ENCODE results near the gene GUCY2D. TPM values are rescaled to one million over a fixed set of nuclear protein-coding genes. Genes with fewer than 3 reads are reported as not detected.
A peak's percentile ranks its signal among the peaks of the same experiment; 100 is the strongest.

Gene GUCY2D
- total RNA-seq, 1 donor: not detected

GRCh38 chr17:8003594-8004181 is 1.3 kb downstream of the GUCY2D start:
- DNase-seq (ENCODE audit: low read depth): no peak
- no peak for TF ChIP-seq CTCF (IDR thresholded peaks at IDR 0.05; ENCODE audit: insufficient read depth, low read length)
- no peak overlapping the region for H3K4me3 ChIP-seq (ENCODE audit: low read depth, low read length)

- H3K4me3 ChIP-seq (ENCODE audit: low read depth, low read length): no peak overlapping the region
- peak; percentile 57 for DNase-seq (ENCODE audit: low read depth)
- no peak for TF ChIP-seq CTCF (IDR thresholded peaks at IDR 0.05; ENCODE audit: insufficient read depth, low read length)
Measured at GRCh38 chr17:8004899-8005298, 2.5 kb downstream of the GUCY2D start.

- no peak for DNase-seq (ENCODE audit: low read depth)
- H3K4me3 ChIP-seq (ENCODE audit: low read depth, low read length): no peak overlapping the region
- TF ChIP-seq CTCF (IDR thresholded peaks at IDR 0.05; ENCODE audit: insufficient read depth, low read length): no peak
Measured at GRCh38 chr17:8005357-8005756, 2.9 kb downstream of the GUCY2D start.

GRCh38 chr17:8005967-8006730 is 3.7 kb downstream of the GUCY2D start:
- no peak overlapping the region for H3K4me3 ChIP-seq (ENCODE audit: low read depth, low read length)
- no peak for TF ChIP-seq CTCF (IDR thresholded peaks at IDR 0.05; ENCODE audit: insufficient read depth, low read length)
- no peak for DNase-seq (ENCODE audit: low read depth)

GRCh38 chr17:8006836-8007680 is 4.6 kb downstream of the GUCY2D start:
- H3K4me3 ChIP-seq (ENCODE audit: low read depth, low read length): no peak overlapping the region
- TF ChIP-seq CTCF (IDR thresholded peaks at IDR 0.05; ENCODE audit: insufficient read depth, low read length): no peak
- DNase-seq (ENCODE audit: low read depth): no peak

GRCh38 chr17:8007836-8008235 is 5.4 kb downstream of the GUCY2D start:
- no peak for TF ChIP-seq CTCF (IDR thresholded peaks at IDR 0.05; ENCODE audit: insufficient read depth, low read length)
- no peak for DNase-seq (ENCODE audit: low read depth)
- H3K4me3 ChIP-seq (ENCODE audit: low read depth, low read length): no peak overlapping the region
